H9 (cell line): Measurements from ENCODE around the gene NENF. TPM values are rescaled to one million over a fixed set of nuclear protein-coding genes. Genes with fewer than 3 reads are reported as not detected.

ENCODE experiments used
- DNase-seq: peaks from one replicate; pipeline ENCODE4 v3.0.0-alpha.2; 2017
- H2AFZ ChIP-seq: one replicate; pipeline ENCODE4 v1.6.1; 2013; ENCODE audit warnings: mild to moderate bottlenecking, low read length, control low read depth, moderate library complexity
- H2AK5ac ChIP-seq: 2 replicates; pipeline ENCODE4 v1.6.1; 2013; ENCODE audit warnings: low read length, control low read depth, mixed read lengths; ENCODE audit not compliant: insufficient read length
- H2BK120ac ChIP-seq: one replicate; pipeline ENCODE4 v1.6.1; 2013; ENCODE audit warnings: low read depth, mild to moderate bottlenecking, low read length, control low read depth, inconsistent platforms; ENCODE audit not compliant: poor library complexity, severe bottlenecking
- H2BK12ac ChIP-seq: 2 replicates; pipeline ENCODE4 v1.6.1; 2013; ENCODE audit warnings: low read length, control low read depth, mixed read lengths, low read depth; ENCODE audit not compliant: insufficient read length
- H2BK15ac ChIP-seq: 2 replicates; pipeline ENCODE4 v1.6.1; 2013; ENCODE audit warnings: low read depth, low read length, control low read depth
- H2BK20ac ChIP-seq: one replicate; pipeline ENCODE4 v1.6.1; 2013; ENCODE audit warnings: low read depth, mild to moderate bottlenecking, low read length, control low read depth, inconsistent platforms; ENCODE audit not compliant: poor library complexity, severe bottlenecking
- H2BK5ac ChIP-seq: 2 replicates; pipeline ENCODE4 v1.6.1; 2013; ENCODE audit warnings: low read length, control low read depth, mixed read lengths; ENCODE audit not compliant: insufficient read length
- H3K14ac ChIP-seq: 2 replicates; pipeline ENCODE4 v1.6.1; 2013; ENCODE audit warnings: low read length, control low read depth; ENCODE audit not compliant: insufficient read depth
- H3K18ac ChIP-seq: 2 replicates; pipeline ENCODE4 v1.6.1; 2013; ENCODE audit warnings: low read depth, mild to moderate bottlenecking, mixed read lengths, low read length, control low read depth; ENCODE audit not compliant: insufficient read length
- H3K23ac ChIP-seq: 2 replicates; pipeline ENCODE4 v1.6.1; 2013; ENCODE audit warnings: low read length, control low read depth, mixed read lengths, low read depth; ENCODE audit not compliant: insufficient read length
- H3K23me2 ChIP-seq: 2 replicates; pipeline ENCODE4 v1.6.1; 2013; ENCODE audit warnings: low read depth, mild to moderate bottlenecking, mixed read lengths, low read length, control low read depth; ENCODE audit not compliant: insufficient read length, poor library complexity, severe bottlenecking
- H3K27ac ChIP-seq: 2 replicates; pipeline ENCODE4 v1.5.1; 2013; ENCODE audit warnings: low read length, control low read depth, mixed read lengths, low read depth; ENCODE audit not compliant: insufficient read length
- H3K27me3 ChIP-seq: 2 replicates; pipeline ENCODE4 v1.6.1; 2013; ENCODE audit warnings: low read length, control low read depth, inconsistent platforms; ENCODE audit not compliant: insufficient read depth
- H3K4ac ChIP-seq: 2 replicates; pipeline ENCODE4 v1.6.1; 2013; ENCODE audit warnings: low read depth, mild to moderate bottlenecking, control low read depth, inconsistent platforms, low read length, moderate library complexity
- H3K4me1 ChIP-seq: 2 replicates; pipeline ENCODE4 v1.6.1; 2013; ENCODE audit warnings: low read length, control low read depth, inconsistent platforms; ENCODE audit not compliant: insufficient read depth
- H3K4me2 ChIP-seq: 2 replicates; pipeline ENCODE4 v1.6.1; 2013; ENCODE audit warnings: low read length, control low read depth, mixed read lengths; ENCODE audit not compliant: insufficient read length, insufficient read depth
- H3K56ac ChIP-seq: 2 replicates; pipeline ENCODE4 v1.6.1; 2013; ENCODE audit warnings: low read depth, mild to moderate bottlenecking, mixed read lengths, low read length, control low read depth; ENCODE audit not compliant: insufficient read length
- H3K79me1 ChIP-seq: 2 replicates; pipeline ENCODE4 v1.6.1; 2013; ENCODE audit warnings: low read depth, mild to moderate bottlenecking, moderate library complexity, low read length, control low read depth, inconsistent platforms; ENCODE audit not compliant: insufficient read depth, poor library complexity, severe bottlenecking
- H3K79me2 ChIP-seq: 2 replicates; pipeline ENCODE4 v1.6.1; 2013; ENCODE audit warnings: low read length, control low read depth, inconsistent platforms; ENCODE audit not compliant: insufficient read depth
- H3K9ac ChIP-seq: 2 replicates; pipeline ENCODE4 v1.6.1; 2013; ENCODE audit warnings: low read length, control low read depth, mixed read lengths; ENCODE audit not compliant: insufficient read length; ENCODE audit errors: extremely low read depth
- H3K9me3 ChIP-seq: one replicate; pipeline ENCODE4 v1.6.1; 2013; ENCODE audit warnings: low read depth, low read length, inconsistent platforms; ENCODE audit not compliant: control insufficient read depth
- H3T11ph ChIP-seq: one replicate; pipeline ENCODE4 v1.6.1; 2013; ENCODE audit warnings: mild to moderate bottlenecking, low read length, control low read depth, inconsistent platforms
- H4K20me1 ChIP-seq: one replicate; pipeline ENCODE4 v1.6.1; 2013; ENCODE audit not compliant: control insufficient read depth, insufficient read length, insufficient read depth
- H4K5ac ChIP-seq: 2 replicates; pipeline ENCODE4 v1.6.1; 2013; ENCODE audit warnings: low read depth, mild to moderate bottlenecking, mixed read lengths, low read length, control low read depth; ENCODE audit not compliant: insufficient read length
- H4K8ac ChIP-seq: replicated peaks from 2 replicates; pipeline ENCODE4 v1.6.1; 2013; ENCODE audit warnings: low read length, control low read depth, mixed read lengths, low read depth; ENCODE audit not compliant: insufficient read length
- H4K91ac ChIP-seq: 2 replicates; pipeline ENCODE4 v1.6.1; 2013; ENCODE audit warnings: low read depth, mild to moderate bottlenecking, moderate library complexity, mixed read lengths, low read length, control low read depth; ENCODE audit not compliant: insufficient read length
- H3K27ac Mint-ChIP-seq, 3 experiments: 2 replicates in 2 of 3; 3 replicates in 1 of 3; pipeline ENCODE4 v1.8.0; 2020 to 2021; ENCODE audit warnings: mixed read lengths in 3 of 3, mild to moderate bottlenecking in 1 of 3, moderate library complexity in 1 of 3
- H3K27me3 Mint-ChIP-seq: 2 replicates; pipeline ENCODE4 v1.8.0; 2021; ENCODE audit warnings: low read depth, mild to moderate bottlenecking, moderate library complexity, mixed read lengths
- H3K36me3 Mint-ChIP-seq, 3 experiments: 2 replicates in 2 of 3; 3 replicates in 1 of 3; pipeline ENCODE4 v1.8.0; 2020 to 2021; ENCODE audit warnings: low read depth in 3 of 3, mixed read lengths in 3 of 3; ENCODE audit not compliant: insufficient read depth in 1 of 3
- H3K4me1 Mint-ChIP-seq, 2 experiments: 2 replicates each; pipeline ENCODE4 v1.8.0; 2020; ENCODE audit warnings: mixed read lengths in 2 of 2
- H3K4me3 Mint-ChIP-seq, 2 experiments: 2 replicates in 1 of 2; 3 replicates in 1 of 2; pipeline ENCODE4 v1.8.0; 2020 to 2021; ENCODE audit warnings: mild to moderate bottlenecking in 2 of 2, mixed read lengths in 2 of 2, moderate library complexity in 1 of 2
- H3K9me3 Mint-ChIP-seq, 2 experiments: 2 replicates in 1 of 2; 3 replicates in 1 of 2; pipeline ENCODE4 v1.8.0; 2020; ENCODE audit warnings: mild to moderate bottlenecking in 2 of 2, mixed read lengths in 2 of 2, moderate library complexity in 1 of 2
- CTCF ChIP-seq: fragments of 200-600 bp; sonication (generic); conservative IDR thresholded peaks from 3 replicates; pipeline ENCODE4 v1.8.0; 2021; ENCODE audit warnings: antibody characterized with exemption, mild to moderate bottlenecking
- WGBS: extraction: QIAGEN DNeasy Blood & Tissue Kit; methylation state at CpG from one replicate; pipeline ENCODE4 v1.1.7; 2013; ENCODE audit warnings: missing lambda C conversion rate, low lambda C conversion rate, mixed read lengths; ENCODE audit not compliant: insufficient read length; ENCODE audit errors: extremely low coverage; 5-methylcytosine and 5-hydroxymethylcytosine counted together
- total RNA-seq: library from RNA; stranded (reverse); gene quantifications from 2 replicates; pipeline ENCODE4 v1.2.1, GENCODE V29; 2021

Gene NENF
- total RNA-seq, 1 experiment from 2014 or later, result 28.3 TPM

- no peak overlapping the region for H2AK5ac ChIP-seq
- no peak overlapping the region for H3K27ac ChIP-seq
- H2BK15ac ChIP-seq, result no peak overlapping the region
- H4K20me1 ChIP-seq, result no peaks in the 10 kb centered on the region
- no peak for DNase-seq
- peaks cover 0 to 3% of the 10 kb centered on the region in 2 experiments; a peak in 3 of 5 replicates for H3K9me3 Mint-ChIP-seq
- no peak overlapping the region for H2BK5ac ChIP-seq
- H3K9ac ChIP-seq, result no peak overlapping the region
- no peak overlapping the region for H4K91ac ChIP-seq
- no CpG with 5 or more reads among the region's 7 CpGs for WGBS
- H3K56ac ChIP-seq, result no peak overlapping the region
- H2AFZ ChIP-seq, result no peak overlapping the region
- H3K79me1 ChIP-seq, result no peaks in the 10 kb centered on the region
- no peak overlapping the region for H2BK12ac ChIP-seq
- no peak overlapping the region for H3T11ph ChIP-seq
- H2BK20ac ChIP-seq, result no peak overlapping the region
- no peaks in the 10 kb centered on the region for H3K4me1 ChIP-seq
- no peaks in the 10 kb centered on the region for H3K4me1 Mint-ChIP-seq
- no peaks in the 10 kb centered on the region for H3K23me2 ChIP-seq
- no peak for TF ChIP-seq CTCF
- peaks cover 44 to 79% (median 54%) of the 10 kb centered on the region in 3 experiments for H3K36me3 Mint-ChIP-seq
- no peaks in the 10 kb centered on the region for H3K27me3 Mint-ChIP-seq
- no peak overlapping the region for H4K5ac ChIP-seq
- H3K79me2 ChIP-seq, result no peaks in the 10 kb centered on the region
- peak overlapping the region in 1 of 3 experiments; percentile 4; a peak in 2 of 7 replicates for H3K27ac Mint-ChIP-seq
- no peak overlapping the region for H2BK120ac ChIP-seq
- H3K9me3 ChIP-seq, result no peaks in the 10 kb centered on the region
- no peak overlapping the region for H4K8ac ChIP-seq
- H3K18ac ChIP-seq, result no peak overlapping the region
- H3K27me3 ChIP-seq, result no peaks in the 10 kb centered on the region
- no peak overlapping the region for H3K4me3 Mint-ChIP-seq
- no peak overlapping the region for H3K14ac ChIP-seq
- no peak overlapping the region for H3K23ac ChIP-seq
- no peak overlapping the region for H3K4me2 ChIP-seq
- no peak overlapping the region for H3K4ac ChIP-seq
Observed at GRCh38 chr1:212402666-212403321, 29.9 kb upstream of the NENF start.
